Caki2 (cell line): ENCODE measurements around the gene DOK4. TPM values are rescaled to one million over a fixed set of nuclear protein-coding genes. Genes with fewer than 3 reads are reported as not detected.
A peak's percentile ranks its signal among the peaks of the same experiment; 100 is the strongest.

ENCODE experiments used
- DNase-seq: peaks from one replicate; pipeline ENCODE4 v3.0.0-alpha.2; 2015; ENCODE audit warnings: low read depth
- in situ Hi-C: cut with HindIII; loops from 2 replicates; pipeline ENCODE4 v1.10.0; 2016; ENCODE audit warnings: low sequenced_read_pairs, low pct_unique_long_range_greater_than_20kb, mixed read lengths
- total RNA-seq: library from RNA; depleted of rRNA; stranded (reverse); fragments of >200 nt; shearing (Covaris generic); gene quantifications from 2 replicates; pipeline ENCODE4 v1.2.3, GENCODE V29; 2014; ENCODE audit warnings: low replicate concordance

Gene DOK4
- total RNA-seq, 1 experiment from 2014 or later, result 21.9 TPM

DNA sequence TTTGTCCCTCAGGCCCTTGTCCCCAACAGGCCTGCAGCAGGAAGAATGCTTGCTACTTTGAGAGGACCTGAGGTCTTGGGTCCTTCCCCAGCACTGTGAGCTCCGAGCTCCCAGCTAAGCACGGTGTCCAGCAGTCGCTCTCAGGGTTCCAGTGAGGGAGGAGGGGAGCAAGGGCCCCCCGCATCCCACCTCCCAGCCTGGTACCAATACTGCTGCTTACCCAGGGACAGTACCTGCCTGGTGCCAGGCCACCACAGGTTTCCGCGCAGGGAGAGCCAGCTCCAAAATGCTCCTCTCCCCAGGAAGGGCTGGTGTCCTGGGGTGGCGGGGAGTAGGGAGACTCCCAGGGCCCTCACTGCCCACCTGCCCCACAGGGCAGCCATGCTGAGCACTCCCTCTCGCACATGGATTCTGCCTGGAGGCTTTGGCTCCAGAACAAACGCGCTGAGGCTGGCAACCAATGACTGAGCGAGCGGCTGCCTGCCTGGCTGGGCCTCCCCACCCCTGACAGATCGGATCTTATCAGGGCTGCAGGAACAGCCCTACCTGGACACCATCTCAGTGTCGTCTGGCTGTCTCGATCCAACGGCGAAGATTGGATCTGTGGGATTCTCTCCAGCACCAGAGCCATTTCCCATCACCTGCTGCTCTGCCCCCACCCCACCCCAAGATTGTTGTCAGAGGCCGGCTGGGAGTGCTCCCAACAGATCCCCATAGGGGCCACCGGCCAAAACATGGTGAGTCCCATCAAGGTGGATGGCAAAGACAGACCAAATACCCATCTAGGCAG lies 2.4 kb downstream of the DOK4 start:
- in situ Hi-C loops, result no loop called here
- DNase-seq, result no peak

DNA sequence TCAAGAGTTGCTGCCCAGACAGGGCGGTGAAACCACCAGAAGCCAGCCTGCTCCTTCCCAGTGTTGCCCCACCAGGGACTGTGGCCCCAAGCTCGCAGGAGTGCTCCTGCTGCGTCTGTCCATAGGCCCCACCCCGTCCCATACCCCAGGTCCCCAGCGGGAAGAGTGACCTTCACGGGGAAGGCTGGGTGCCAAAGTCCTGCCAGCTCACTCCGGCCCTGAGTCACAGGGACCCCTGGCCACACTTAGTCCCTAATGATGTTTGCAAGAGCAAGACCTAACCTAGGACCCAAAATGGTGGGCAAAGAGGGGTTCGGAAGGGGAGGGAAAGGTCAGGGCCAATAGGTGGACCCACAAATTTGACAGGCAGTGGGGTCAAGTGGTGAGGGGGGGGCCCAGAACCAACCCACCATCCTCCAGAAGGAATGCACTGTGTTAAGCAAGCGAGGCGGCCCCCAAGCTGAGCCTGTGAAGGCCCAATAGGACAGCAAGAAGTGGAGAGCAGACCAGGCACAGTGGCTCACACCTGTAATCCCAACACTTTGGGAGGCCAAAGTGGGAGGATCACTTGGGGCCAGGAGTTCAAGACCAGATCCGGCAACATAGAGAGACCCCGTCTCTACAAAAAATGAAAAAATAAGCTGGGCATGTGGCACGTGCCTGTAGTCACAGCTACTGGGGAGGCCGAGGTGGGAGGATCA lies 3.3 kb downstream of the DOK4 start:
- DNase-seq, result no peak
- in situ Hi-C loops, result no loop called here

DNA sequence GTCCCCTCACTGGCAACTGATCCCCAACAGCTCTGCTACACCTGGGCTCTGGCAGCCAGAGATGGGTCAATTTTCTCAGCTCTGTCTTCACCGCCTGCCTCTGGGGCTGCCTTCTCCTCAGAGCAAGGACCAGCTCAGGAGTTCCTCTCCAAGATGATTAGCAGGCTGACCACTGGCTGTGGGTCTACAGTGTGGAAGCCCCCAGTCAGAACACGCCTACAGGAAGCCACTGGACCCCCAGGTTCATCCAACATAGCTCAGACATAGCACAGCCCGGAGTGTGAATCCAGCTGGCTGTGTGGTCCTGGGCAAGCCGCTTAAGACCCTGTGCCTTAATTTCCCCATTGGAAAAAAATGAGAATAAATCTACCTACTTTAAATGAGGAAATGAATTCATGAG lies 4.9 kb downstream of the DOK4 start:
- in situ Hi-C loops, result no loop called here
- no peak for DNase-seq

DNA sequence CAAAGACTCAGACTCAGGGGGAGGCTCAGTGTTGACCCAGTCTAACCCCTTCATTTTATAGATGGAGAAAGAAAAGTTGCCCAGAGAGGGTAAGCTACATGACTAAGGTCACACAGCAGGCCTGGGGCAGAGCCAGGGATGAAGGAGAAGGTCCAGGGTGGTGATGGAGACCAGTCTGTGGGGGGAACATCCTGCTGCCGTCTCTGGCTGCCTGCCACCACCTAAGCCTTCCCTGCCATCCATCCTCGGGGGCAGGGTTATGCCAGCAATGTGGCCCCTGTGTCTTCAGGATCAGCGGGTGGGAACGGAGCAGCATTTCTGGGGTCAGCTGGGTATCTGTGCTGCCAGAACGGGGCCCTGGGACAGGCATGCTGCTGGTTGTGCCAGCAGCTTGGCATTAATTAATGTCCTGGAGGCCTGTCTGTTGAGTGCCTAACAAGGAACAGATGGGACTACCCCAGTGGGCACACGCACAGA lies 5.5 kb downstream of the DOK4 start:
- DNase-seq, result no peak
- in situ Hi-C loops, result no loop called here

DNA sequence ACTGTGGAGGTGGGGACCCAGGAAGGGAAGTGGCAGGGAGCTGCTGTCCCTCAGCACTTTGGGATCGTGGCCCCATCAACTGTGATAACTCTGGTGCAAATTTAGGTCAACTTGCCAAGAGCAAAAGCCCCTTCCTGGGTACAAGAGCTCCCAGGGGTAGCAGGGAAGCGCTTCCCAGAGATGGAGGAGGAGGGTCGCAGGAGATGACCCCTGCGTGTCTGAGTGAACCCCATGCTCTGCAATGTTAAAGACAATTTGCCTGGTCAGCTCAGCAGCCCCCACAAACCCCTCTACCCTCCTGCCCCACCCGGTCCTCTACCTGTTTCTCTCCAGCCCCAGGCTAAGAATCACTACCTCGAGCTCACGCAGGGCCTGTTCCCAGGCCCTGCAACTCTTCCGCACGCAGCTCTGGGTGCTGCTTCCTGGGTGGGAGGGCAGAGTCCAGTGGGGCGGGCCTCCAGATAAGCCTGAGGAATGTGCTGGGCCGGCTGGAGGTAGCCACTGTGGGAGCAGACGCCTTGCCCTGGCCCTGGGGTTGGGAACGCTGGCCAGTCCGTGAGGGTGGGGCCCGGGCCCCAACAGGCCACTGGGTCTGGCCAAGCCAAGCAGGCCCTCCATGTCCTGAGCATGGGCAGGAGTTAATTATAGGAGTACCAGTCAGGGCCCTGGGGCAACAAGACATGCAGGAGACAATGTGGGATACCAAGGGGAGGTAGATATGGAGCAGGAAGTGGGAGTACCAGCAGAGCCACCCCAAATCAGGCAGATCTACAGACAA lies 6.1 kb downstream of the DOK4 start:
- DNase-seq, result peak; percentile 40
- in situ Hi-C loops, result no loop called here

DNA sequence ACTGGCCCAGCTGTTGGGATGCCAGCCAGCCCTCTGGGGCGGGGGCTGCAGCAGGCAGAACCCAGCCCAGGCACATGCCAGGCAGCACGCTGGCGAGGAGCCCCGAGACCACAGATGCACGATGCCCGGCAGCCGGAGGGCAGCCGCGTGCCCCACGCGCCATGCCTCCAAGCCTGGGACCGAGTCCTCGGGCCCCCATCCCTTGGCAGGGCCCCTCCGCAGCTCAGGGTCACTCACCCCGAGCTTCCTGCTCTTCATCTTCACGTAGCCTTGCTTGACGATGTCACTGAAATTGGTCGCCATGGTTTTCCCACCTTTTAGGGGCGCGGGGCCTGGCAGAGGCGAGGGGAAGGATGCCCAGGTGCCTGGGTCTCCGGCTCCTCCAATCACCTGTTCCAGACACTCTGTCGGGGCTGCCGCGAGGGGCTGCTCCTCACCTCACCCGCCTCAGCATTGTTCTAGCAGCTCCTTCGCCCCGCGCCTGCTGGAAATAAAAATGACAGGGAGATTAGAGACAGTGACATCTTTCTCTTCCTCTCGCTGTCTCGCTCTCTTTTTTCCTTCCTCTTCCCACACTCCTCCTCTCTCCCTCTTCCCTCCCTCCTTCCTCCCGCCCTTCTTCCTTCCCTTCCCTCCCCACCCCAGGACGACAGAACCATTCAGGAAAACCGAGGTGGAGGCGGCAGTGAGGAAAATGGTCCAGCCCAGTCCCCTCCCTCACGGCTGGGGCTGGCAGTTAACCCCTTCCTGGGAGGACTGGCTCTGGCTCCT lies 6.9 kb downstream of the DOK4 start:
- peak; percentile 27 for DNase-seq
- in situ Hi-C loops, result no loop called here

DNA sequence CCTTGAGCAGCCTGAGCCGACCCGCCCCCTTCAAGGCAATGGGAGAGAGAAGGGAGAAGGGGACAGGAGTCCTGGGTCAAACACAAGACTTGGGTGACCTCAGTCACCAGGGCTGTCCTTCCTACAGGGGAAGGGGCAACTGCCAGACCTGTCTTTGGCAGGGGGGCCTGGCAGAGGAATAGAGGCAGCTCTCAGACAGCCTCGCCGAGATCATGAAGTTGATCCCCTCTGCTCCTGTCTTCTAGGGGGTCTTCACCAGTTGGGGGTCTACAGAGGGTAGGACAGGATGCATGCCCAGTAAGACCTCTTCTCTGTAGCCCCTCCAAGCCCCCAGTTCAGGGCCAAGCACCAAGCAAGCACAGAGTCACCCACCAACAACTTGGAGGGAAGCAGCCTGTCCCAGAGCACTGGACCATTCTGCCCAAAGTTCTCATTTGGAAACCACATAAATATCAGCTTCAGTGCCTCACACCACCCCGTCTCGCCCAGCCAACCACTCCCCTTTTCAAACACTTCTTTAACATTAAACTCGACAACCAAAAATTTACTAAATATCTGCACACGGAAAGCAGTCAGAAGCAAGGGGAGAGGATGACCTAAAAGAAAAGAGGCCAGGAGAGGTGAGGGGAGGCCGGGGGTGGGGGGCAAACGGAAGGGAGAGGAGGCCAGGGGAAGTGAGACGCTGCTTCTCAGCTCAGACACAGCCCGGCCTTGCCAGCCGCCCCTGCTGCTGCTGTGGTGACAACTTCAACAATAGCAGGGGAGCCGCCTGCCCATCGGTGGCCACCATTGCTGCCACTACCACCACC lies 7.7 kb downstream of the DOK4 start:
- DNase-seq, result no peak
- in situ Hi-C loops, result no loop called here

DNA sequence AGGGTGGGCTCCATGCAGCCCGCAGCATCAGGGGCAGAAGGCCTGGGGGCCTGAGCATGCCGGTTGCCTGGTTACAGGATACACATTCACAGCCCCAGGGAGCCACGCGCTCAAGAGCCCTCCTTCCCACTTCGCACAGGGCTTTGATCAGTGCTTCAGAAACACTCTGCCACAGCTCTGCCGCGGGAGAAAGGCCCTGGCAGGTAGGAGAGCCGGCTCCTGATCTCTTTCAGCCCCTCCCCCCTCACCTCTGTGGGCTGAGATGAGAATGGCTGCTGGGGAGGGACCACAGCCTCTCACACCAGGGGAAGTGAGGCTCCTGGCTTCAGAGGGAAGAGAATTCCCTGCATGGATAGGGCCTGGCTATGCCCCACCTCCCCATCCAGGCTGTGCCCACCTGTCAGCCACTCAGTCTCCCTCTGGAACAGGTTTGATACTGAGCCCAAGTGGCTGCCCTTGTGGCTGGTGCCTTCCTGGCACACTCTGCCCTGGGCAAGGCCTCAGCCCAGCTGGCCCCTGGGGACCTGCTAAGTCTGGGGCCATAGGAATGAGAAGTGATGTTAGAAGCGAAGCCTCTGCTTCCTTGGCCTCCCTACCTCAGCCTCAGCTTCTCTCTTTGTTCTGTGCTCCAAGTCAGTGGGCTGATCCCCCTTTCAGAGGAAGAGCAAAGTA lies 8.6 kb downstream of the DOK4 start:
- in situ Hi-C loops, result no loop called here
- DNase-seq, result no peak

DNA sequence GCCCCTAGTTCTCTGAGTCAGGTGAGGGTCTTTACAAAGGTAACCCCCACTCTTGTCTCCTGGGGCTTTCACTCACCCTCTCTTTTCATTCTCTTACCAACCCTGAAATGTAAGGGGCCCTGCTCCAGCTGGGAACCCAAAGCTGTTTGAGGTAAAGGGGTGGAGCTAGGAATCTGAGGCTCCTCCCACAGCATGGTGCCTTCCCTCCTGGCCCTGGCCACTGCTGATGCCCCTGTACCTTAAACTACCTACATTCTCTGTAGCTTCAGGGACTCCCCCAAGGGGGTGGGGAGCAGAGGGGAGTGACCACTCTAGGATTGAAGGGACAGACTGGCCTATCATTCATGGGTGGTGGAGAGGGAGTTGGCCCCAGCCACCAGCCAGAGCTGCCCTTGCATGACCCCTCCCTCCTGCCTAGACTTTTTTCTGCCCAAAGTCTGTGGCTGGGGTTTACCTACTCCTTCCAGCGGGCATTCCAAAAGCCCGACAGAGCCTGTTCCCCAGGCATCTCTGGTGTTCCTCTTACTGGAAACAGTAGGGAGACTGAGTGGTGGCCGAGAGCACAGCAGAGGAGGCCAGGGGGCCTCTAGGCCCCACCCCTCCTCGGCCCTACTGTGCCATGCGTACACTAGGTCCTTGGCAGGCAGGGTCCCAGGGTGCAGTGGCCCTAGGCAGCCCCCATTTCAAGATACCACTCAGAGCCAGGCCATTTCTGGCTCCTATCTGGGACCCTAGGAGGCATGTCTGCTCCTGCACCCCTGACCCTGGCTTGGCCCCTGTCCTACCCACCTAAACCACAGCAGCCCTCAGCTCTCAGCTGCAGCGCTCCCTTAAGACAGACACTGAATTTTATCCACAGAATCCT lies 9.5 kb downstream of the DOK4 start:
- in situ Hi-C loops, result no loop called here
- DNase-seq, result no peak

DNA sequence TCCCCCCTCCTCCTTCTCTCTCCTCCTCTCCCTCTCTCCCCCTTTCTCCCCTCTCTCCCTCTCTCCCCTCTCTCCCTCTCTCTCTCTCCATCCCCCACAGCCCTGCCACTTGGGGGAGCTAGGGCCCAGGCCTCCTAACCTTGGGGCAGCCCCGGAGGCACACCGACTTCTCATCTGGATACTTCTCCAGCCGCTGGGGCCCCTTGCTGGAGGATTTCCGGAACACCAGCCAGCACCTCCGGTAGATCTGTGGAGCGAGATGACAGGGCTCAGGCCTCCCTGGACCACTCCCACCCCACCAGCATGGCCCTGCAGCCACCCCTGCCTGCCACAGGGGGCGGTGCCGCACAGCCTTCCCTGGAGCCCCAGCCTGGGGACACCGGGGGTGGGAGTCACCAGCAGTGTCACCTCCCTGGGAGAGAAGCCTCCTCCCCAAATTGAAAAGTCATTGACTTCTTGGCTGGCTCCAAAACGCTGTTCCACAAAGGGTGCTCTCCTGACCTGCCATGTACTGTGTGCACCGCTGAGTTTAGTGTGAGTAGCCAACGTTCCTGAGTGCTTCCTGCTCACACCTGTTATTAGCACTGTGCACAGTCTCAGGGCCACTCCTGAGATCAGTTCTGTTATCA lies 10.5 kb downstream of the DOK4 start:
- in situ Hi-C loops, result no loop called here

DNA sequence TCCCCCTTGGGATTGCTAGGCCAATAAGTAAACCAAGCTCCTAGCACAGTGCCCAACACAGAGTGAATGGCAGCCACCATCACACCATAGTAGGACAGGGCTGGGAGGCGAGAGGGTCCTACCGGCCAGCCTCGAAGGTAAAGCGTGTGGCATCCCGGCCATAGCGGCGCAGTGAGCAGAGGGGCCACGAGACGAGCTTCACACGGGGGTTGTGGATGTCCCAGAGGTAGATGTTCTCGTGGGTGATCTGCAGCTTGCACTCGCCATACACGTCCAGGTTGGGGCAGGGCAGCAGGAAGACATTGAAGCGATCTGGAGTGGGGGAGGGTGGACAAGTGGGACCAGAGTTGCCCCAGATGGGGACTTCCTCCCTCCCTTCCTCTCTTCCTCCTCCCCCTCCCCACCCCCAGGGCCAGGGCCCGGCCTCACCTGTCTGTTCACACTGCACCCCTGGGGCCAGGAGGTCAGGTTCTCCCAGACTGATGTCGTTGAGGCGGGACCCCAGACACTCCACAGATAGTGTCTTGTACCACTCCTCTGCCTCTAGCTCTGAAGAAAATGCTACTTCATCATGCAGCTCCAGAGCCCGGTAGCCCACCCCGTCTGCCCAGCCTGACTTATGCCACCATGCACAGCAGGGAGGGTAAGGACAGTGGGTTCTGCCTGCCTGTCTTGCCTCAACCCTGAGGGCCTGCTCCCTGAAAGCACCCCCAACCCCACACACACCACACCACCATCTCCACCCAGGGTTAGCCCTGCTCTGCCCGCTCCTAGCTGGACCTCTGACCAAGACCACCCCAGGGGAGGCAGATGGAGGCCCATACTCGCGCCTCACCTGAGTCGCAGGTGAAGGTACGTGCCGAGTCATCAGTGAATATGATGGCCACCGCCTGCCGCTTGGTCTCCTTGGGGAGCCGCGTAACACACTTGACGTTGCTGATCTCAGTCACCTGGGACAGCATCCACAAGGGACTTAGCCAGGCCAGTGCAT lies 11.3 kb downstream of the DOK4 start:
- in situ Hi-C loops, result no loop called here
- DNase-seq, result no peak

More for the DNA sequence above, 10.5 kb downstream of the DOK4 start:
- DNase-seq, result no peak

DNA sequence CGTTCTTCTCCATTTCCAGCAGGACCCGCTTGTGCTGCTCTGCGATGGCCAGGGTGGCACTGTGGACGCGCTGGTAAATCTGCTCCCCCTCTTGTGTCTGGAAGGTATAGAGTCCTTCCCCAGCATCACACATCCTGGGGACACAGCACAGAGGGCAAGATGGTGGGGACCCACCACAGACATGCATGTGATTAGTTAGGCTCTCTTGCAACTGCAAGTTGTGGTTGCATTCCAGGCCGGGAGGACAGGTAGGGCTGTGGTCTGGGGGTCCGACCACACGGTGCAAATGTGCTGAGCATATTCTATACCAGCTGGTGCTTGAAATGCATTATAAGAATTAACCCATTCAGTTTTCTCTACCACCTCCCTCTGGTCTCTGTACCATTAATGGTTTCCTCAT lies 12.4 kb downstream of the DOK4 start:
- in situ Hi-C loops, result no loop called here
- DNase-seq, result no peak

DNA sequence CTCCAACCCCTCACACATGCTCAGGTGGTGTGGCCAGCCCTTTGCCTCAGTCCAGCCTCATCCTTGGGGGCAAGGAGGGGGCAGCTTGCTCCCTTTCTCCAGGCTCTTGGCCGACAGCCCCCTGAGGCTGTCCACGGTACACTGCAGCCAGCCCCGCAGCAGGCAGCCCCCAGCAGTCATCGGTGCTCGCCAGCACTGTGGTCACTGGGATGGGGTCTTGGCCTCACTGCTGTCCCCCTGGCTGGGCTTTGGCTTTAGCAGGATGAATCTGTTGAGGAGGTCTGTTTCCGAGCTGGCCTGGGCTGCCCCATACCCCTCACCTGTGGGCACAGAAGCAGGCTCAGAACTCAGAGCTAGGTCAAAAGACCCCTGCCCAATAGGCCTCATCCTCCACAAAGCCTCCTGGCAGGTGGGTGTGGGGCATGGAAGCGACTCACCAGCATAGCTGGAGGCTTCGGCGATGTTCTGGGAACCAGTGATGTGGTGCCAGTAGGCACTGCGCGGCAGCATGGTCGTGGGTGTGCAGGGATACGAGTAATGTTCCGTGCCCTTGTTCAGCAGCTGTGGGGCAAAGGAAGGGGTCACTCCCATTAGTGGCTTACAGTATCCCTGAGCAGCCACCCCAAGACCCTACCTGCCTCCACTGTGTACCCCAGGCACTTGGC lies 13.0 kb downstream of the DOK4 start:
- DNase-seq, result no peak
- in situ Hi-C loops, result no loop called here

DNA sequence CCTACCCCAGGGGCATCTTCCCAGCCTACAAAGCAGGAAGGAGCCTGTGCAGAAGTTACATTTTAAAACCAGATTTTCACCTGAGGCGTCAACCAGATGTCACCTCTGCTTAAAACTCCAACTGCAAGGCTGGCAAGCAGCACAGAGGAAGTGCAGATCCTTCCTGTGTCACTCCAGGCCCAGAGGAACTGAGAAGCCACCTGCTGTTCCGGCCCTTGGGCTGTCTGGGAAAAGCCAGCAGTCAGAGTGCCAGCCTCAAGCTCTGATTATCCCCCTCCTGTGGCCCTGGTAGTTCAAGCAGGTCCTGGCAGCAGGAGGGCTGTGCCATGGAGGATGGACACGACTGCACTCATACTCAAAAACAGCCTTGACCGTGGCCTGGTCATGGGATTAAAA lies 13.6 kb downstream of the DOK4 start:
- DNase-seq, result no peak
- in situ Hi-C loops, result no loop called here
